PC-3 (cell line): Measurements from ENCODE around the gene UBE2E2. TPM values are rescaled to one million over a fixed set of nuclear protein-coding genes. Genes with fewer than 3 reads are reported as not detected.

Experiments used
- ATAC-seq: fragments of 200-7000 bp; cut with Tn5 transposase; 2 replicates; pipeline ENCODE4 v1.9.1; 2020; ENCODE audit warnings: mild to moderate bottlenecking, moderate library complexity
- BruUV-seq: library from RNA; stranded (reverse); fragments of 400-500 nt; replicated peaks from 2 replicates; lab custom pipeline; 2021; lab: Mats Ljungman, UMichigan
- CTCF ChIA-PET: fragments of 300-600 bp; sonication (Branson Sonifier 250); formaldehyde crosslinking; loops from one replicate; lab custom pipeline; 2022; ENCODE audit warnings: antibody characterized with exemption; lab: Charles Lee
- POLR2A ChIA-PET: fragments of 300-600 bp; sonication (Branson Sonifier 250); formaldehyde crosslinking; loops from one replicate; lab custom pipeline; 2022; ENCODE audit warnings: antibody characterized with exemption; ENCODE audit not compliant: unreplicated experiment; lab: Charles Lee
- DNase-seq: peaks from one replicate; pipeline ENCODE4 v3.0.0-alpha.2; 2015
- H2AFZ ChIP-seq: fragments of 300-600 bp; sonication (generic); 2 replicates; pipeline ENCODE4 v1.6.0; 2016; ENCODE audit warnings: antibody characterized with exemption, low read length
- H3F3A ChIP-seq: fragments of 300-600 bp; sonication (generic); one replicate; pipeline ENCODE4 v1.6.0; 2017; ENCODE audit warnings: antibody characterized with exemption, low read length, control low read depth, mild to moderate bottlenecking; ENCODE audit not compliant: unreplicated experiment
- H3K27ac ChIP-seq: fragments of 300-600 bp; sonication (generic); 2 replicates; pipeline ENCODE4 v1.5.1; 2016; ENCODE audit warnings: mild to moderate bottlenecking, low read length
- H3K27me3 ChIP-seq: fragments of 300-600 bp; sonication (generic); 2 replicates; pipeline ENCODE4 v1.6.1; 2016; ENCODE audit warnings: low read length, mixed read lengths
- H3K36me3 ChIP-seq: fragments of 300-600 bp; sonication (generic); 2 replicates; pipeline ENCODE4 v1.6.1; 2016; ENCODE audit warnings: low read depth, mixed run types, low read length, mixed read lengths
- H3K4me1 ChIP-seq: fragments of 300-600 bp; sonication (generic); 2 replicates; pipeline ENCODE4 v1.5.1; 2016; ENCODE audit warnings: low read length; ENCODE audit not compliant: insufficient read depth
- H3K4me2 ChIP-seq: fragments of 300-600 bp; sonication (generic); 2 replicates; pipeline ENCODE4 v1.6.0; 2016; ENCODE audit warnings: low read length
- H3K4me3 ChIP-seq: fragments of 300-600 bp; sonication (generic); 2 replicates; pipeline ENCODE4 v1.5.1; 2016; ENCODE audit warnings: mild to moderate bottlenecking, low read length, mixed read lengths
- H3K79me2 ChIP-seq: fragments of 300-600 bp; sonication (generic); 2 replicates; pipeline ENCODE4 v1.6.1; 2017; ENCODE audit warnings: low read length, mixed read lengths
- H3K9ac ChIP-seq: fragments of 300-600 bp; sonication (generic); 2 replicates; pipeline ENCODE4 v1.6.0; 2016; ENCODE audit warnings: mild to moderate bottlenecking, low read length
- H3K9me2 ChIP-seq: fragments of 300-600 bp; sonication (generic); replicated peaks from 2 replicates; pipeline ENCODE4 v1.6.1; 2016; ENCODE audit warnings: mixed run types, low read length, mixed read lengths
- H3K9me3 ChIP-seq: fragments of 300-600 bp; sonication (generic); 2 replicates; pipeline ENCODE4 v1.6.1; 2016; ENCODE audit warnings: low read length, mixed read lengths
- H4K20me1 ChIP-seq: fragments of 300-600 bp; sonication (generic); 2 replicates; pipeline ENCODE4 v1.6.1; 2016; ENCODE audit warnings: low read length, mixed read lengths
- CTCF ChIP-seq: fragments of 300-600 bp; sonication (generic); conservative IDR thresholded peaks from 2 replicates; pipeline ENCODE4 v1.5.1; 2017; ENCODE audit warnings: antibody characterized with exemption, low read depth, mild to moderate bottlenecking, low read length
- EZH2 ChIP-seq: fragments of 300-600 bp; sonication (generic); IDR thresholded peaks from one replicate; pipeline ENCODE4 v1.6.1; 2017; ENCODE audit warnings: antibody characterized with exemption, mild to moderate bottlenecking, low read length; ENCODE audit not compliant: unreplicated experiment
- EZH2phosphoT487 ChIP-seq: fragments of 300-600 bp; sonication (generic); IDR thresholded peaks from 2 replicates; pipeline ENCODE4 v1.6.1; 2018; ENCODE audit warnings: mild to moderate bottlenecking, antibody characterized with exemption, low read length, borderline replicate concordance
- intact Hi-C: fragments of 100-400 bp; cut with micrococcal nuclease; formaldehyde crosslinking; loops from 2 replicates; pipeline ENCODE4 v1.9.0; 2023
- total RNA-seq: library from RNA; depleted of rRNA; stranded (reverse); fragments of >200 nt; gene quantifications from 2 replicates; pipeline ENCODE4 v1.2.3, GENCODE V29; 2014

Gene UBE2E2
- total RNA-seq, 1 experiment from 2014 or later = 25.6 TPM

GRCh38 chr3:23533996-23534395, 330.9 kb downstream of the UBE2E2 start:
- TF ChIP-seq EZH2phosphoT487 (no peak), EZH2 (no peak), CTCF (no peak)
- Histone ChIP-seq H3K9me3 (no peaks in the 10 kb centered on the region), H3K27ac (no peak overlapping the region), H3K4me1 (no peaks in the 10 kb centered on the region), H3K4me2 (no peak overlapping the region), H4K20me1 (no peaks in the 10 kb centered on the region), H3F3A (no peaks in the 10 kb centered on the region), H3K9ac (no peak overlapping the region), H3K9me2 (no peaks in the 10 kb centered on the region), H3K27me3 (no peaks in the 10 kb centered on the region), H3K4me3 (no peak overlapping the region), H3K36me3 (no peaks in the 10 kb centered on the region), H2AFZ (no peak overlapping the region), H3K79me2 (no peaks in the 10 kb centered on the region)
- ChIA-PET POLR2A (no interaction called here), CTCF (no interaction called here)
- no peak for ATAC-seq
- no peak for DNase-seq
- intact Hi-C loops = no loop called here
- BruUV-seq = no TSS peak

- Histone ChIP-seq H3K9ac (no peak overlapping the region), H3K36me3 (no peaks in the 10 kb centered on the region), H3K9me3 (no peaks in the 10 kb centered on the region), H3K27me3 (no peaks in the 10 kb centered on the region), H4K20me1 (no peaks in the 10 kb centered on the region), H3K4me1 (no peaks in the 10 kb centered on the region), H3K27ac (no peak overlapping the region), H3F3A (no peaks in the 10 kb centered on the region), H3K9me2 (no peaks in the 10 kb centered on the region), H2AFZ (no peak overlapping the region), H3K4me2 (no peak overlapping the region), H3K79me2 (no peaks in the 10 kb centered on the region), H3K4me3 (no peak overlapping the region)
- TF ChIP-seq EZH2phosphoT487 = no peak
- no peak for TF ChIP-seq CTCF
- DNase-seq (no peak), ATAC-seq (no peak)
- ChIA-PET CTCF (no interaction called here), POLR2A (no interaction called here)
- no TSS peak for BruUV-seq
- intact Hi-C loops = no loop called here
Measured at GRCh38 chr3:23537101-23537551, 334.0 kb downstream of the UBE2E2 start.

- ATAC-seq = no peak
- Histone ChIP-seq H3F3A (no peaks in the 10 kb centered on the region), H3K36me3 (no peaks in the 10 kb centered on the region), H3K4me2 (no peak overlapping the region), H3K27me3 (no peaks in the 10 kb centered on the region), H2AFZ (no peak overlapping the region), H3K27ac (no peak overlapping the region), H3K9ac (no peak overlapping the region), H3K4me1 (no peaks in the 10 kb centered on the region), H3K4me3 (no peak overlapping the region), H3K79me2 (no peaks in the 10 kb centered on the region), H4K20me1 (no peaks in the 10 kb centered on the region), H3K9me2 (no peaks in the 10 kb centered on the region), H3K9me3 (no peaks in the 10 kb centered on the region)
- CTCF ChIA-PET = no interaction called here
- no peak for DNase-seq
- POLR2A ChIA-PET = no interaction called here
- TF ChIP-seq EZH2phosphoT487 (no peak), CTCF (no peak)
- intact Hi-C loops = no loop called here
- BruUV-seq = no TSS peak
Measured at GRCh38 chr3:23539185-23539584, 336.1 kb downstream of the UBE2E2 start.
